ENCODE measurements around the gene NDUFAF7. TPM values are rescaled to one million over a fixed set of nuclear protein-coding genes. Genes with fewer than 3 reads are reported as not detected.

NDUFAF7 gene
- total RNA-seq, 1 experiment from 2014 or later = 25.0 TPM

DNA sequence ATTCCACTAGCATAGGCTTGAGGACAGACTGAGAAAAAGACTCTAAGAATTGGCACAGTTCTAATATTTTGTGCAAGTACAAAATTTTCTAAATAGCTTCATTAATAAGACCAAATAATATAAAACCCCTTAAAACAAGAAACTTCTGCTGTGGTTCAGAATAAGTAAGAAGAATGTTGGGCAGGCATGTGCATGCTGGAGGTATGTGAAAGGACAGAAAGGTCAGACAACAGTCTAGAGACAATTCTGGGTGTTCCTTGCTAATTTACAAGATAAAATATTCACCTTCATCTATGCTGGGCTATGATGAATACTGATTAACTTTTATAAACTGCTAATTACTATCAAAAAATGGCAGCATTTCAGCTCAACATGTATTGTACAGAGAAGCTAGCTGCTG is 20.2 kb upstream of the NDUFAF7 start:
- no peaks in the 10 kb centered on the region for H3K27me3 ChIP-seq (replicated peaks; ENCODE audit: insufficient read depth, low read depth, low read length, poor library complexity)
- H3K9me3 ChIP-seq (ENCODE audit: low read depth, low read length, poor library complexity, severe bottlenecking) = peaks cover 33% of the 10 kb centered on the region
- ChIA-PET POLR2A (ENCODE audit: low non-redundant PET) (no interaction called here), CTCF (no interaction called here)
- intact Hi-C loops (cut with micrococcal nuclease; ENCODE audit: unreplicated experiment) = no loop called here
- DNase-seq (ENCODE audit: low spot score) = no peak
- BruUV-seq (replicated peaks) = no TSS peak
- no peak overlapping the region for H3K27ac ChIP-seq (ENCODE audit: low read depth, low read length, poor library complexity, severe bottlenecking)
- no peaks in the 10 kb centered on the region for H3K4me1 ChIP-seq (ENCODE audit: insufficient read depth, low read length, poor library complexity, severe bottlenecking)
- peaks cover 100% of the 10 kb centered on the region for H3K36me3 ChIP-seq (ENCODE audit: insufficient read depth, low read length, poor library complexity, severe bottlenecking)
- TF ChIP-seq, protein P1, sequence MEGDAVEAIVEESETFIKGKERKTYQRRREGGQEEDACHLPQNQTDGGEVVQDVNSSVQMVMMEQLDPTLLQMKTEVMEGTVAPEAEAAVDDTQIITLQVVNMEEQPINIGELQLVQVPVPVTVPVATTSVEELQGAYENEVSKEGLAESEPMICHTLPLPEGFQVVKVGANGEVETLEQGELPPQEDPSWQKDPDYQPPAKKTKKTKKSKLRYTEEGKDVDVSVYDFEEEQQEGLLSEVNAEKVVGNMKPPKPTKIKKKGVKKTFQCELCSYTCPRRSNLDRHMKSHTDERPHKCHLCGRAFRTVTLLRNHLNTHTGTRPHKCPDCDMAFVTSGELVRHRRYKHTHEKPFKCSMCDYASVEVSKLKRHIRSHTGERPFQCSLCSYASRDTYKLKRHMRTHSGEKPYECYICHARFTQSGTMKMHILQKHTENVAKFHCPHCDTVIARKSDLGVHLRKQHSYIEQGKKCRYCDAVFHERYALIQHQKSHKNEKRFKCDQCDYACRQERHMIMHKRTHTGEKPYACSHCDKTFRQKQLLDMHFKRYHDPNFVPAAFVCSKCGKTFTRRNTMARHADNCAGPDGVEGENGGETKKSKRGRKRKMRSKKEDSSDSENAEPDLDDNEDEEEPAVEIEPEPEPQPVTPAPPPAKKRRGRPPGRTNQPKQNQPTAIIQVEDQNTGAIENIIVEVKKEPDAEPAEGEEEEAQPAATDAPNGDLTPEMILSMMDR (conservative IDR thresholded peaks at IDR 0.05; ENCODE audit: low read depth, low read length) = no peak
- no peak for TF ChIP-seq EZH2 (IDR thresholded peaks at IDR 0.05; ENCODE audit: borderline replicate concordance, low read depth, low read length, poor library complexity, severe bottlenecking)
- H3K4me3 ChIP-seq (ENCODE audit: low read depth, low read length, poor library complexity, severe bottlenecking) = no peak overlapping the region

DNA sequence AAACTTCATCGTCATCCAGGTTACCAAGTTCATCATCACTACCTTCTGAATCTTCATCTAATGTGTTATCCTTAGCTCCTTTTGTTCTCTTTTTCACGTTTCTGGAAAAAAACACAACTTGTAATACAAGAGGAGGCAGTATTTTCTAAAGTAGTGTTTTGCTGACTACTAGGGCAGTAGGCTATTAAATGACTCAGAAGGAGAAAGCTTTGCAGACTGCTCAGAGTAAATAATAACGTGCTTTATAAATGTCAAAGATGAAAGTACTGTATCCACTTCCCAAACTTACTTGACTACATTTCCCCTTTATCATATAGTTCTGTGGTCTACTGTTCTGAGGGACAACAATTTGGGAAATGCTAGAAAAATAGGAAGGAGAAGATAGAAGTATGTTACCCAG is 19.5 kb upstream of the NDUFAF7 start:
- Histone ChIP-seq H3K9me3 (ENCODE audit: low read depth, low read length, poor library complexity, severe bottlenecking) (peaks cover 26% of the 10 kb centered on the region), H3K27ac (ENCODE audit: low read depth, low read length, poor library complexity, severe bottlenecking) (no peak overlapping the region), H3K36me3 (ENCODE audit: insufficient read depth, low read length, poor library complexity, severe bottlenecking) (peaks cover 100% of the 10 kb centered on the region), H3K4me3 (ENCODE audit: low read depth, low read length, poor library complexity, severe bottlenecking) (no peak overlapping the region), H3K27me3 (replicated peaks; ENCODE audit: insufficient read depth, low read depth, low read length, poor library complexity) (no peaks in the 10 kb centered on the region), H3K4me1 (ENCODE audit: insufficient read depth, low read length, poor library complexity, severe bottlenecking) (no peaks in the 10 kb centered on the region)
- no peak for DNase-seq (ENCODE audit: low spot score)
- intact Hi-C loops (cut with micrococcal nuclease; ENCODE audit: unreplicated experiment) = no loop called here
- TF ChIP-seq EZH2 (IDR thresholded peaks at IDR 0.05; ENCODE audit: borderline replicate concordance, low read depth, low read length, poor library complexity, severe bottlenecking) = no peak
- TF ChIP-seq, protein P1 (conservative IDR thresholded peaks at IDR 0.05; ENCODE audit: low read depth, low read length) = no peak
- no TSS peak for BruUV-seq (replicated peaks)
- POLR2A ChIA-PET (ENCODE audit: low non-redundant PET) = no interaction called here
- CTCF ChIA-PET = no interaction called here

DNA sequence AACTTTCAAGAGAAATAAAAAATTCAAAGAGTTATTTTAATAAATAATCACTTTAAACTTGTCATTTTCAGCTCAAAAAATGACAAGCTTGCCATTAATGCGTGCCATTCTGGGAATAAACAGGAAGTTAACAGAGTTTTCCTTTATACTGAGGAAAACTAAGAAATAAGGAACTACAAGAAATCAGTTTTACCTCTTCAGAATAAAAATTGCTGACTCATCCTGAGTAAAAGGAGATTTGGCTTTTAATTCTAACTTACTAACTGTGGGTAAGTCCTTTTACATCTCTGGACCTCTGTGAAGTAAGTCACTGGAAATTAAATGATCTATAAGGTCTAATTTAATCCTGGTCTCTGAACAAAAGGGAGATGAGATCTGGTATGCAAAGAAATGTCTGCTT is 16.2 kb upstream of the NDUFAF7 start:
- POLR2A ChIA-PET (ENCODE audit: low non-redundant PET) = no interaction called here
- intact Hi-C loops (cut with micrococcal nuclease; ENCODE audit: unreplicated experiment) = no loop called here
- no peaks in the 10 kb centered on the region for H3K4me1 ChIP-seq (ENCODE audit: insufficient read depth, low read length, poor library complexity, severe bottlenecking)
- H3K36me3 ChIP-seq (ENCODE audit: insufficient read depth, low read length, poor library complexity, severe bottlenecking) = peaks cover 84% of the 10 kb centered on the region
- DNase-seq (ENCODE audit: low spot score) = no peak
- CTCF ChIA-PET = no interaction called here
- H3K27me3 ChIP-seq (replicated peaks; ENCODE audit: insufficient read depth, low read depth, low read length, poor library complexity) = no peaks in the 10 kb centered on the region
- no peaks in the 10 kb centered on the region for H3K9me3 ChIP-seq (ENCODE audit: low read depth, low read length, poor library complexity, severe bottlenecking)
- H3K27ac ChIP-seq (ENCODE audit: low read depth, low read length, poor library complexity, severe bottlenecking) = peak overlapping the region; percentile 58
- no peak overlapping the region for H3K4me3 ChIP-seq (ENCODE audit: low read depth, low read length, poor library complexity, severe bottlenecking)
- no TSS peak for BruUV-seq (replicated peaks)
- TF ChIP-seq EZH2 (IDR thresholded peaks at IDR 0.05; ENCODE audit: borderline replicate concordance, low read depth, low read length, poor library complexity, severe bottlenecking) = no peak
- TF ChIP-seq, protein P1 (conservative IDR thresholded peaks at IDR 0.05; ENCODE audit: low read depth, low read length) = no peak

Measured in A673 (cell line).